Inferior parietal cortex (tissue), 1 donor: ENCODE measurements around the gene DHX35.

Source experiments
- DNase-seq: peaks from one replicate; pipeline ENCODE4 v3.0.0-alpha.2; 2016; ENCODE audit errors: extremely low spot score

Gene DHX35

GRCh38 chr20:38962044-38962927 is at the start of gene DHX35:
Gene DHX35, plus strand, starts transcription at chr20:38962344. Its CDS starts 24 bp downstream, at chr20:38962368.
- peak; percentile 96 for DNase-seq

GRCh38 chr20:38915355-38915754 is 46.8 kb upstream of the DHX35 start:
- DNase-seq = no peak

GRCh38 chr20:38917657-38918056 is 44.5 kb upstream of the DHX35 start:
- DNase-seq = no peak

GRCh38 chr20:38918172-38918571 is 44.0 kb upstream of the DHX35 start:
- DNase-seq = no peak

- DNase-seq = no peak
Observed at GRCh38 chr20:38919683-38920082, 42.5 kb upstream of the DHX35 start.

- no peak for DNase-seq
Observed at GRCh38 chr20:38920411-38920810, 41.7 kb upstream of the DHX35 start.

GRCh38 chr20:38920851-38921250 is 41.3 kb upstream of the DHX35 start:
- no peak for DNase-seq

- DNase-seq = no peak
Observed at GRCh38 chr20:38924718-38925117, 37.4 kb upstream of the DHX35 start.

- DNase-seq = peak; percentile 96
Observed at GRCh38 chr20:38926142-38926933, 35.8 kb upstream of the DHX35 start, which contains the start of gene FAM83D. Gene FAM83D, plus strand, starts transcription at chr20:38926417. Its CDS starts 26 bp downstream, at chr20:38926443.

- DNase-seq = no peak
Observed at GRCh38 chr20:38926934-38927616, 35.1 kb upstream of the DHX35 start.

GRCh38 chr20:38927902-38928578 is 34.1 kb upstream of the DHX35 start:
- DNase-seq = no peak

GRCh38 chr20:38930242-38930569 is 31.9 kb upstream of the DHX35 start:
- no peak for DNase-seq

- no peak for DNase-seq
Observed at GRCh38 chr20:38931984-38932383, 30.2 kb upstream of the DHX35 start.

GRCh38 chr20:38932457-38933120 is 29.6 kb upstream of the DHX35 start:
- no peak for DNase-seq

- no peak for DNase-seq
Observed at GRCh38 chr20:38934530-38934929, 27.6 kb upstream of the DHX35 start.

- no peak for DNase-seq
Observed at GRCh38 chr20:38935285-38935684, 26.9 kb upstream of the DHX35 start.

- DNase-seq = no peak
Observed at GRCh38 chr20:38935967-38936407, 26.2 kb upstream of the DHX35 start.

- DNase-seq = no peak
Observed at GRCh38 chr20:38937000-38937399, 25.1 kb upstream of the DHX35 start.

GRCh38 chr20:38937978-38938473 is 24.1 kb upstream of the DHX35 start:
- DNase-seq = no peak

- no peak for DNase-seq
Observed at GRCh38 chr20:38939686-38940085, 22.5 kb upstream of the DHX35 start.

- DNase-seq = no peak
Observed at GRCh38 chr20:38940644-38941043, 21.5 kb upstream of the DHX35 start.
